Right renal pelvis (tissue), 4 donors: ENCODE results near the gene ALAS1. TPM values are rescaled to one million over a fixed set of nuclear protein-coding genes. Genes with fewer than 3 reads are reported as not detected.
A peak's percentile ranks its signal among the peaks of the same experiment; 100 is the strongest.

Source experiments
- DNase-seq, 4 donors: peaks; one replicate each; pipeline ENCODE4 v3.0.0-alpha.2; 2013; ENCODE audit warnings: low read depth in 4 of 4, low spot score in 3 of 4, missing footprints in 1 of 4
- polyA plus RNA-seq, 4 donors: library from polyadenylated mRNA; unstranded; fragments of 120-200 nt; gene quantifications; one replicate each; pipeline ENCODE4 v1.2.1, GENCODE V29; 2013; ENCODE audit not compliant: insufficient read length in 4 of 4

ALAS1 gene
- polyA plus RNA-seq, 4 donors, result 46.2 to 53.4 (median 48.1) TPM

- no peak for DNase-seq
These were observed 34.5 kb downstream of the ALAS1 start for GRCh38 chr3:52232279-52233107.

DNA sequence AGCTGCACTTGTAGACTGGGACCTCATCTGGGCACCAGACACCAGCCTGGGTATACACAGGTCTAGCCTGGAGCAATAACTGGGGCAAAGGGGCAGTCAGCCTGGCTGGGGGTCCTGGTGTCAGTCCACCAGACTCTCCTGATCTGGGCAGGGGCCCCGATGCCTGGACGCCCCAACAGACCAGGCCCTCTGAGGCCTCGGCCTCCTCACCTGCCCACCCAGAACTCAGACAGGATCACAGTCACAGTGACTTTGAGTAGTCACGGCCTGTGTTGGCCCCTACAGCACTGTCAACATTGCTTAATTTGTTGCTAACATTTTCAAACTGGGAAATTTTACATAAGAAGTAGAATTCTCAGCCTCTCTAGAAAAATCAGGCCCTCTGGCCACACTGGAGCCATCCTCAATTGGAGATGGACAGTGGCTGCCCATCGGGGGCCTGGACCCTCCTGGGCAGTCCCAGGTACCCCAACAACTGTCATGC, 35.2 kb downstream of the ALAS1 start:
- no peak for DNase-seq

GRCh38 chr3:52233968-52234367, 36.0 kb downstream of the ALAS1 start:
- DNase-seq, result no peak

GRCh38 chr3:52234516-52235447, 36.8 kb downstream of the ALAS1 start:
- DNase-seq, result no peak

DNA sequence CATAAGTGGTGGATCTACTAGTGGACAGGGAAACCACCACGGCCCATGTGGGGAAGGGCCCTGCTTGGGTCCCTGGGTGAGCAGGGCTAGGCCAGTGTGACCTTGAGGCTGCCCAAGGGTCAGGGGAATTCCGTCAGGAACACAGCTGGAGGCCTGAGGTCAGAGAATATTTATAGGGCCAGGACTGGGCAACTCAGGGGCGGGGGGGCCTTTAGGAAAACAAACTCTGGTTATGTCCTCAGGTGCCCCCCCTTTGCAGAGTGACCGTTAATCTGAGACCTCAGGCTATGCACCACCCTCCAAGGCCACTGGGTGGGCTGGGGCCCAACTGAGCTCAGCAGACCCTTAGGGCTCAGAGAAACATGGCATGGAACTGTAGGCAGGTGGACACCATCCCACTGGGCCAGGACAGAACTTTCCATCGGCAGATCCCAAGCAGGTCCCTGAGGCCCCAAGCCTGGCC, 38.5 kb downstream of the ALAS1 start:
- DNase-seq, result no peak

DNA sequence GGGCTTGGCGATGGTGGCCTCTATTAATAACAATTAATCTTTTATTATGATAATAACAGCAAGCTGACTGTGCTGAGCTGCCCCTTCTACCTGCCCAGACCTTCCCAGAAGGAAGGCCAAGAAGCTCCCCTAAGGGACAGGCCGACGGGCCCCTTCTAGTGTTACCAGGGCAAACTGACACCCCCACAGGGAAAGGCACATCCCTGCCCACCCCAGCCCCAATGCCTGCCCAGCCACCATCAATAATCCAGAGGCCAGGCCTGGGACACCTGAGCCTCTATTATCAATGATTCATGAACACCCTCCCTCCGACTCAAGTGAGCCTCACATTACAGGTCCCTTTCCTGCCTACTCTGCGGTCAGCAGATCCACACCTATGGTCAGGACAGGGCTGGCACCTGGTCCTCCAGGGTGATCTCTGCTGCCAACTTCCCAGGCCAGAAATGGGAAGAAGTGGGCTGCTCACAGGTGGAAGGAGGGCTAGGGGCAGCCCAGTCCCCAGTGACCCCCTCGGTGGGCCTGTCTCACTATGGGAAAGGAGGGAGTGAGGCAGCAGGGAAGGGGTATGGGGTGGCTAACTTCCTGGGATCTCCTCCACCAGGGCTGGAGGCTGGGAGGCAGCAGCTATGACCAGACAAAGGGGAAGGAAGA, 39.2 kb downstream of the ALAS1 start:
- no peak for DNase-seq

DNA sequence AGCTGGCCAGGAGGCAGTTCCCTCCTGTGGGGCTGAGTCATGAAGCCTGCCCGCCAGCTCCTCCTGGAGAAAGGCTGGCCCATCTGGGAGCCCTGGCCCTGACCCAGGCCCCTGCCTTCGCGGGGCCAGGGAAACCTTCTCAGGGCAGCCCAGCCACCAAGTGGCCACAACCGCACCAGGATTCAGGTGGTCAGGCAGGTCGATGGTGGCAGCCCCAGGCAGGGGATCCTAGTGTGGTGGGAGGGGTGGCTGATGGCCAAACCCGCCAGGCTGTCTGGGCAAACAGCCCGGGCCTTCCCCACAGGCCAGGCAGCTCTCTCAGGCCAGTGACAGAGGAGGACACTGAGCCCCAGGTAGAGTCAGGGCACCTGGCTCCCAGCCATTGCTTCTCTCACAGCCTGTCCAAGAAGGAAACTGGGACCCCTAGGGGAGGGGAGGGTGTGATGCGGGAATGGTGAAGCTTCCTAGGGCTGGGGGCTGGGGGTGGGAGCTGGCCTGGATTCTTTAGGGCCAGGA, 39.8 kb downstream of the ALAS1 start:
- DNase-seq, result no peak

DNA sequence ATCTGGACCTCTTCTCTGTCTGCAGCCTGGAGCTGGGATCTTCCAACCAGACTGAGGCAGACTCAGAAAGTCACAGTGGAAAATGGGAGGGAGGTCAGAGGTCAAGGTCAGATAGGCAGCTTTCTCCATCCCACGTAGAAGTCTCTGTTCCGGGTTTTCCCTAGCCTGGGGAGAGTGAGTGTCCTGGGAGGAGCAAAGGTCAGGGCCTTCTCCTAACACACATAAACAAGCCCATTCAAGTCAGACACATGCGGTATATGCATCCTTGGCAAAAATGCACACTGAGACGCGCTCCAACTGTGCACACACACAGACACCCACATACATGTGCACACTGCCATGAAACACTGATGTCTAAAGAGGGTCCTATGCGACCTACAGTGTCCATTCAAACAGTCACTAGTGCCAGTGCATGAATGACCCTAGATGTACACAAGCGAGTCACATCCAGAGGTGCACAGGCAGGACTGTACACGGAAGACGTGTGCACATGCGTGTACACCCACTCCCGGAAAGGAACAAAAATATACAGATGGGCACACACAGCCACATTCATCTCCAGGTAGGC, 40.3 kb downstream of the ALAS1 start:
- DNase-seq, result no peak

DNA sequence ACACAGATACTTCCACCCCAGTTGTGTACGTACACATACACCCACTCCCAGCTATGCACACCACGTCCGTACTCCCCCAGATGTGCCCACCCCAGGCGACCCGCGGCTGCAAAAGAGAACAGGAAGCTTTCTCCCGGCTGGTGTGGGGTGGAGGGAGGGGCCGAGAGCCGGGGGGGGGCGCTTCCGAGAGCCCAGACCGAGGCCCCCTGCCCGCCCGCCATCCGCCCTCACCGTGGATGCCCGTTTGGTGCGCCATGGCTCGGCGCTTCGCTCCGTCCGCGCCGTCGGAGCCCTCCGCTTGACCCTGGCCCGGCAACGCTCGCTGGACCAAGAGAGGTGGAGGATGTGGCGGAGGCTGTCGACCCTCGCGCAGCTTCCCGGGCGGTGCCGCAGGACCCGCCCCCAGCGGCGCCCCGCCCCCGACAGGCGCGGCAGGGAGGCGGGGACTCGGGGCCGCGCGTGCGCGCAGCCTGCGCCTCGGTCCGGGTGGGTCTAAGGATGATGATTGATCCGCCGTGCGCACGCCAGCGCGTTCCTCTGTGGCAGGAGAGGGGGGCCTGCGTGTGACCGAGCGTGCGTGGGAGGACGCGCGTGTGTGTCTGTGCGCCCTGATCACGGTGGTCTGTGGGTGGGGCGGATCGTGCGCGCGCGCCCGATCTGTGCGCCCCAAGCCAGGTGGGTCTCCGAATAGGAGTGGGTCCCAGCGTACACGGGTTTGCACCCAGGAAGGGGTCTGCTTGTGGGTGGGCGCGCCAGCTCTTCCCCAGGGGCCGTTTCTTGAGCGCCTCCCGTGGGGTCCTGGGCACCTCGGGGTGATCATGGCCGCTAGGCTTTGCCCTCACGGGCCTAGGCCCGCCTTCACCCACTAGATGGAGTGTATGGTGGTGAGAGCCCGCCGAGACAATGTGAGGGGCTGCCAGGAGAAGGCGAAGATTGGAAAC, 41.1 kb downstream of the ALAS1 start, which contains the start of gene TWF2:
Gene TWF2 (minus strand): TSS at position 398 of the 941 bp plus-strand sequence. CDS start 142 bp downstream, at position 256.
- DNase-seq, result peak; percentile 71 to 78 (median 72)

DNA sequence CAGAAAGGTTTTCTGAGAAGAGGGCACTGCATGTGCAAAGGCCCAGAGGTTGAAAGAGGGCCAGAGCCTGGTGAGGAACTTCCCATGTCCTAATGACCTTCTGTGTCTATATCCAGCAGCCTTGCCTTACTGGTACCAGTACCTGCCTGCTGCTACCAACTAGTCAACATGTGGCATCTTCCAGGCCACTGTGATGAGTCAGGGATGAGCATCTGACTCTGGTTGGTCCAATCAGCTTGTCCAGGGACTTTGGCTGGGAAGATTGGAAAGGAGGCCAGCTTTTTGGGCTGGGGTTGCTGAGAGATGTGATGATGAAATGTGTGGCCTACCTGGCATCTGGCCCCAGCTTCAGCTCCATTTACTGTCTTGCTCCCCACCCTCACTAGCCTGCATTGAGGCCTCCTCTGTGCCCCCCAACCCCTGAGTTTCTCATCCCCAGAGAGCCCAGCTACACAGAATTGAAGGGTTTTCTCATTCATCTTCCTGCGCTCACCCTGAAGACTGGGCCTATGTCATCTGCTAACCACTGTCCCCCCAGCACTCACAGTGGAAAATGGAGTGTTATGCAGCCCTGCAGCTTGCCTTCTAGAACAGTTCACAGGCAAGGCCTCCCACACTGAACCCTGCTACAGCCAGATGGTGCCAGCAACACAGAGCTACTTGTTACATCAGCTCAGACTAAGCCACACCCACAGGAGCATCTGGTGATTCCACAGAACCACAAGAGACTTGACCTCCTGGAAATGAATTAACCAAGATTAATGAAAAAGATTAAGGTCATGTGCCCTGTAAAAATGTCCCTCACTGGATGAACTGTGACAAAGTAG, 42.3 kb downstream of the ALAS1 start:
- DNase-seq, result no peak

- DNase-seq, result no peak
These were observed 43.0 kb downstream of the ALAS1 start for GRCh38 chr3:52240886-52241370.

DNA sequence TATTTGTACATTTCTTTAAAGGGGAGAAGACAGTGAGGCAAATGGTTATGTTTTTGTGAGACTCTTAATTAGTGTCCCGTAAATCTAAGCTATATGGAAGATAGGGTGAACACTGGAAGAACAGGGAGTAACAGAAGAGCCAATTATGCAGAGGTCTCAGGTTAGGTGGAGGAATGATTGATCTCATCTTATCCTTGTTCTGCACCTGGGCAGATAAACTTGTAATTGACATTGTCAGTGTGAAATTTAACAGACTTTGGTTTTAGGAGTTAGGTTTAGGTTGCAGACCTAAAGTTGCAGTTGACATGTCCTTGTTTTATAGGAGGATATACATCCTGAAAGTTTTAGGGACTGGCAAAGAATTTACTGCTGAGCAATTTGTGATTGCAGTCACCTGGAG, 44.1 kb downstream of the ALAS1 start:
- DNase-seq, result no peak

DNA sequence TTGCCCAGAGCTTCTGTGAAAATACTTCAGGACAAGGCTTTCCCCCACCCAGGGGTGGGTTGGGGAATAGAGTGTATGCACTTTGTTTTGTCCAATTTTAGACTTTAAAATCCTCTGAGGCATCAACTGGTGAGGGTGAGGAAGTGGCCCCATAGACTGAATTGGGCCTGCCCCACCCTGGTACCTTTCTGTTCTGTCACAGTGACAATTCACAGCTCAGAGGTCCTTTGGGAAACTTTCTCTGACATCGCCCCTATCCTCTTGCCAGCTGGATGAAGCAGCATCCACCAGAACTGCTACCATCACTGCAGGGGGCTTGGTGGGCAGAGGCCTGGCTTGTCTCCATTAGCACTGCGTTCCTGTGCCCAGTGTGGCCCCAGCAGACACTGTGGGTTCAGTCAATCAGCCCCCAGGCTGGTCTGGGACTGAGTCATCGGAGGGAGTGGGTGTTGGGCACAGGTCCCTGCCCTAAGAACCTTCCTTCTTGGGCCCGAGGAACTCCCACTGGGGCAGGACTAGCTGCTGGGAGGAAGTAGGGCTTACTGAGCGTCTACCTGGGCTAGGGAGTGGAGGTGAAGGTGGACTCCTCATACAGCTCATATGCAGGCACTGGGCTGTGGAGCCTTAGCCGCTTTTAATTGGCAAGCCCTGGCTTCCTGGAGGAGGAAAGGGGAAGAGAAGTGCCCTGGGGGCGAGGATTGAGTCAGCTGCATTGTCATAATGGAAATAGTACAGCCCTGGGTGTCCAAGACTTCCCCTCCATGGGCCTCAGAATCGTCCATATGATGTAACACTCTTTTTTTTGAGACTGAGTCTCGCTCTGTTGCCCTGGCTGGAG, 46.0 kb downstream of the ALAS1 start:
- DNase-seq, result no peak

GRCh38 chr3:52245322-52246263, 47.6 kb downstream of the ALAS1 start, which contains the start of gene PPM1M:
PPM1M (plus strand) TSS chr3:52245759; CDS start chr3:52245825, 66 bp downstream.
- no peak for DNase-seq

DNA sequence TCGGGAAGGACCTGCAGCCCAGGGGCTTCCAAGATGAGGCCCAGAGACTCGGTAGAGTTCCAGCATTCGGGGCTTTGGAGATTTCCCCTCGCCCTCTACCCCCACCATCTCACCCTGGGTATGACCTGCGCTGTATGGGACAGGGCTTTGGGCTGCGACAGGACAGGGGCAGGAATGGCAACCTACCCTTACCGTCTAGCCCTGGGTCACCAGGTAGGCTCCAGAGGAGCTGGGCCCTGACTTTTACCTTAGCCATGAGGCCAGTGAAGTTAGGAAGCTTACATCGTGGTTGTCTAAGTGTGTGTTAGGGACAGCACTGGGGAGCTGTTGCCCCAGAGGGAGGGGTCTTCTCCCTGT, 48.3 kb downstream of the ALAS1 start:
- no peak for DNase-seq
